H9 (cell line): Measurements from ENCODE around the gene MPST. TPM values are rescaled to one million over a fixed set of nuclear protein-coding genes. Genes with fewer than 3 reads are reported as not detected.

Experiments used
- DNase-seq: peaks from one replicate; pipeline ENCODE4 v3.0.0-alpha.2; 2017
- H2AFZ ChIP-seq: one replicate; pipeline ENCODE4 v1.6.1; 2013; ENCODE audit warnings: mild to moderate bottlenecking, low read length, control low read depth, moderate library complexity
- H2AK5ac ChIP-seq: 2 replicates; pipeline ENCODE4 v1.6.1; 2013; ENCODE audit warnings: low read length, control low read depth, mixed read lengths; ENCODE audit not compliant: insufficient read length
- H2BK120ac ChIP-seq: one replicate; pipeline ENCODE4 v1.6.1; 2013; ENCODE audit warnings: low read depth, mild to moderate bottlenecking, low read length, control low read depth, inconsistent platforms; ENCODE audit not compliant: poor library complexity, severe bottlenecking
- H2BK12ac ChIP-seq: 2 replicates; pipeline ENCODE4 v1.6.1; 2013; ENCODE audit warnings: low read length, control low read depth, mixed read lengths, low read depth; ENCODE audit not compliant: insufficient read length
- H2BK15ac ChIP-seq: 2 replicates; pipeline ENCODE4 v1.6.1; 2013; ENCODE audit warnings: low read depth, low read length, control low read depth
- H2BK20ac ChIP-seq: one replicate; pipeline ENCODE4 v1.6.1; 2013; ENCODE audit warnings: low read depth, mild to moderate bottlenecking, low read length, control low read depth, inconsistent platforms; ENCODE audit not compliant: poor library complexity, severe bottlenecking
- H2BK5ac ChIP-seq: 2 replicates; pipeline ENCODE4 v1.6.1; 2013; ENCODE audit warnings: low read length, control low read depth, mixed read lengths; ENCODE audit not compliant: insufficient read length
- H3K14ac ChIP-seq: 2 replicates; pipeline ENCODE4 v1.6.1; 2013; ENCODE audit warnings: low read length, control low read depth; ENCODE audit not compliant: insufficient read depth
- H3K18ac ChIP-seq: 2 replicates; pipeline ENCODE4 v1.6.1; 2013; ENCODE audit warnings: low read depth, mild to moderate bottlenecking, mixed read lengths, low read length, control low read depth; ENCODE audit not compliant: insufficient read length
- H3K23ac ChIP-seq: 2 replicates; pipeline ENCODE4 v1.6.1; 2013; ENCODE audit warnings: low read length, control low read depth, mixed read lengths, low read depth; ENCODE audit not compliant: insufficient read length
- H3K23me2 ChIP-seq: 2 replicates; pipeline ENCODE4 v1.6.1; 2013; ENCODE audit warnings: low read depth, mild to moderate bottlenecking, mixed read lengths, low read length, control low read depth; ENCODE audit not compliant: insufficient read length, poor library complexity, severe bottlenecking
- H3K27ac ChIP-seq: 2 replicates; pipeline ENCODE4 v1.5.1; 2013; ENCODE audit warnings: low read length, control low read depth, mixed read lengths, low read depth; ENCODE audit not compliant: insufficient read length
- H3K27me3 ChIP-seq: 2 replicates; pipeline ENCODE4 v1.6.1; 2013; ENCODE audit warnings: low read length, control low read depth, inconsistent platforms; ENCODE audit not compliant: insufficient read depth
- H3K4ac ChIP-seq: 2 replicates; pipeline ENCODE4 v1.6.1; 2013; ENCODE audit warnings: low read depth, mild to moderate bottlenecking, control low read depth, inconsistent platforms, low read length, moderate library complexity
- H3K4me1 ChIP-seq: 2 replicates; pipeline ENCODE4 v1.6.1; 2013; ENCODE audit warnings: low read length, control low read depth, inconsistent platforms; ENCODE audit not compliant: insufficient read depth
- H3K4me2 ChIP-seq: 2 replicates; pipeline ENCODE4 v1.6.1; 2013; ENCODE audit warnings: low read length, control low read depth, mixed read lengths; ENCODE audit not compliant: insufficient read length, insufficient read depth
- H3K56ac ChIP-seq: 2 replicates; pipeline ENCODE4 v1.6.1; 2013; ENCODE audit warnings: low read depth, mild to moderate bottlenecking, mixed read lengths, low read length, control low read depth; ENCODE audit not compliant: insufficient read length
- H3K79me1 ChIP-seq: 2 replicates; pipeline ENCODE4 v1.6.1; 2013; ENCODE audit warnings: low read depth, mild to moderate bottlenecking, moderate library complexity, low read length, control low read depth, inconsistent platforms; ENCODE audit not compliant: insufficient read depth, poor library complexity, severe bottlenecking
- H3K79me2 ChIP-seq: 2 replicates; pipeline ENCODE4 v1.6.1; 2013; ENCODE audit warnings: low read length, control low read depth, inconsistent platforms; ENCODE audit not compliant: insufficient read depth
- H3K9ac ChIP-seq: 2 replicates; pipeline ENCODE4 v1.6.1; 2013; ENCODE audit warnings: low read length, control low read depth, mixed read lengths; ENCODE audit not compliant: insufficient read length; ENCODE audit errors: extremely low read depth
- H3K9me3 ChIP-seq: one replicate; pipeline ENCODE4 v1.6.1; 2013; ENCODE audit warnings: low read depth, low read length, inconsistent platforms; ENCODE audit not compliant: control insufficient read depth
- H3T11ph ChIP-seq: one replicate; pipeline ENCODE4 v1.6.1; 2013; ENCODE audit warnings: mild to moderate bottlenecking, low read length, control low read depth, inconsistent platforms
- H4K20me1 ChIP-seq: one replicate; pipeline ENCODE4 v1.6.1; 2013; ENCODE audit not compliant: control insufficient read depth, insufficient read length, insufficient read depth
- H4K5ac ChIP-seq: 2 replicates; pipeline ENCODE4 v1.6.1; 2013; ENCODE audit warnings: low read depth, mild to moderate bottlenecking, mixed read lengths, low read length, control low read depth; ENCODE audit not compliant: insufficient read length
- H4K8ac ChIP-seq: replicated peaks from 2 replicates; pipeline ENCODE4 v1.6.1; 2013; ENCODE audit warnings: low read length, control low read depth, mixed read lengths, low read depth; ENCODE audit not compliant: insufficient read length
- H4K91ac ChIP-seq: 2 replicates; pipeline ENCODE4 v1.6.1; 2013; ENCODE audit warnings: low read depth, mild to moderate bottlenecking, moderate library complexity, mixed read lengths, low read length, control low read depth; ENCODE audit not compliant: insufficient read length
- H3K27ac Mint-ChIP-seq, 3 experiments: 2 replicates in 2 of 3; 3 replicates in 1 of 3; pipeline ENCODE4 v1.8.0; 2020 to 2021; ENCODE audit warnings: mixed read lengths in 3 of 3, mild to moderate bottlenecking in 1 of 3, moderate library complexity in 1 of 3
- H3K27me3 Mint-ChIP-seq: 2 replicates; pipeline ENCODE4 v1.8.0; 2021; ENCODE audit warnings: low read depth, mild to moderate bottlenecking, moderate library complexity, mixed read lengths
- H3K36me3 Mint-ChIP-seq, 3 experiments: 2 replicates in 2 of 3; 3 replicates in 1 of 3; pipeline ENCODE4 v1.8.0; 2020 to 2021; ENCODE audit warnings: low read depth in 3 of 3, mixed read lengths in 3 of 3; ENCODE audit not compliant: insufficient read depth in 1 of 3
- H3K4me1 Mint-ChIP-seq, 2 experiments: 2 replicates each; pipeline ENCODE4 v1.8.0; 2020; ENCODE audit warnings: mixed read lengths in 2 of 2
- H3K4me3 Mint-ChIP-seq, 2 experiments: 2 replicates in 1 of 2; 3 replicates in 1 of 2; pipeline ENCODE4 v1.8.0; 2020 to 2021; ENCODE audit warnings: mild to moderate bottlenecking in 2 of 2, mixed read lengths in 2 of 2, moderate library complexity in 1 of 2
- H3K9me3 Mint-ChIP-seq, 2 experiments: 2 replicates in 1 of 2; 3 replicates in 1 of 2; pipeline ENCODE4 v1.8.0; 2020; ENCODE audit warnings: mild to moderate bottlenecking in 2 of 2, mixed read lengths in 2 of 2, moderate library complexity in 1 of 2
- WGBS: extraction: QIAGEN DNeasy Blood & Tissue Kit; methylation state at CpG from one replicate; pipeline ENCODE4 v1.1.7; 2013; ENCODE audit warnings: missing lambda C conversion rate, low lambda C conversion rate, mixed read lengths; ENCODE audit not compliant: insufficient read length; ENCODE audit errors: extremely low coverage; 5-methylcytosine and 5-hydroxymethylcytosine counted together
- total RNA-seq: library from RNA; stranded (reverse); gene quantifications from 2 replicates; pipeline ENCODE4 v1.2.1, GENCODE V29; 2021
- TF ChIP-seq, protein P1 (sequence below): fragments of 200-600 bp; sonication (generic); conservative IDR thresholded peaks from 3 replicates; pipeline ENCODE4 v1.8.0; 2021; ENCODE audit warnings: antibody characterized with exemption, mild to moderate bottlenecking

The MPST gene
- total RNA-seq, 1 experiment from 2014 or later: 70.5 TPM

- Histone ChIP-seq H4K20me1 (no peaks in the 10 kb centered on the region), H3K4ac (no peak overlapping the region), H3K9ac (no peak overlapping the region), H2BK12ac (no peak overlapping the region), H2AK5ac (no peak overlapping the region), H3T11ph (no peak overlapping the region), H3K27me3 (no peaks in the 10 kb centered on the region), H2BK20ac (no peak overlapping the region), H3K4me1 (no peaks in the 10 kb centered on the region), H3K14ac (no peak overlapping the region), H3K27ac (no peak overlapping the region), H3K23me2 (no peaks in the 10 kb centered on the region), H2BK120ac (no peak overlapping the region), H3K79me2 (no peaks in the 10 kb centered on the region), H4K8ac (no peak overlapping the region), H4K5ac (no peak overlapping the region), H2AFZ (no peak overlapping the region), H4K91ac (no peak overlapping the region), H2BK5ac (no peak overlapping the region), H3K79me1 (no peaks in the 10 kb centered on the region), H3K23ac (no peak overlapping the region), H3K18ac (no peak overlapping the region), H3K4me2 (no peak overlapping the region), H3K56ac (no peak overlapping the region), H2BK15ac (no peak overlapping the region), H3K9me3 (no peaks in the 10 kb centered on the region)
- Mint-ChIP-seq H3K4me3 (no peak overlapping the region), H3K9me3 (peaks cover 2% of the 10 kb centered on the region in 2 experiments; a peak in 1 of 5 replicates), H3K4me1 (peaks cover 9 to 15% of the 10 kb centered on the region in 2 experiments), H3K27ac (no peak overlapping the region), H3K27me3 (peaks cover 69% of the 10 kb centered on the region), H3K36me3 (no peaks in the 10 kb centered on the region; a peak in 1 of 7 replicates)
- no peak for DNase-seq
- TF ChIP-seq, protein P1, sequence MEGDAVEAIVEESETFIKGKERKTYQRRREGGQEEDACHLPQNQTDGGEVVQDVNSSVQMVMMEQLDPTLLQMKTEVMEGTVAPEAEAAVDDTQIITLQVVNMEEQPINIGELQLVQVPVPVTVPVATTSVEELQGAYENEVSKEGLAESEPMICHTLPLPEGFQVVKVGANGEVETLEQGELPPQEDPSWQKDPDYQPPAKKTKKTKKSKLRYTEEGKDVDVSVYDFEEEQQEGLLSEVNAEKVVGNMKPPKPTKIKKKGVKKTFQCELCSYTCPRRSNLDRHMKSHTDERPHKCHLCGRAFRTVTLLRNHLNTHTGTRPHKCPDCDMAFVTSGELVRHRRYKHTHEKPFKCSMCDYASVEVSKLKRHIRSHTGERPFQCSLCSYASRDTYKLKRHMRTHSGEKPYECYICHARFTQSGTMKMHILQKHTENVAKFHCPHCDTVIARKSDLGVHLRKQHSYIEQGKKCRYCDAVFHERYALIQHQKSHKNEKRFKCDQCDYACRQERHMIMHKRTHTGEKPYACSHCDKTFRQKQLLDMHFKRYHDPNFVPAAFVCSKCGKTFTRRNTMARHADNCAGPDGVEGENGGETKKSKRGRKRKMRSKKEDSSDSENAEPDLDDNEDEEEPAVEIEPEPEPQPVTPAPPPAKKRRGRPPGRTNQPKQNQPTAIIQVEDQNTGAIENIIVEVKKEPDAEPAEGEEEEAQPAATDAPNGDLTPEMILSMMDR: no peak
- WGBS: no CpG with 5 or more reads among the region's 2 CpGs
Observed at GRCh38 chr22:37007651-37008050, 11.9 kb upstream of the MPST start.
